GDM1 (cell line): ENCODE measurements around the gene TRPM3.

ENCODE experiments used
- DNase-seq: peaks from one replicate; lab custom pipeline; 2025; lab: John Stamatoyannopoulos, UW

The TRPM3 gene

GRCh38 chr9:70947086-70947485, 174.3 kb downstream of the TRPM3 start:
- DNase-seq = no peak

- DNase-seq = no peak
Observed at GRCh38 chr9:70945301-70945700, 176.1 kb downstream of the TRPM3 start.

- no peak for DNase-seq
Observed at GRCh38 chr9:70941191-70941590, 180.2 kb downstream of the TRPM3 start.

GRCh38 chr9:70940605-70941004, 180.8 kb downstream of the TRPM3 start:
- no peak for DNase-seq

GRCh38 chr9:70936536-70936935, 184.9 kb downstream of the TRPM3 start:
- DNase-seq = no peak

- no peak for DNase-seq
Observed at GRCh38 chr9:70935856-70936255, 185.6 kb downstream of the TRPM3 start.

GRCh38 chr9:70934642-70935041, 186.8 kb downstream of the TRPM3 start:
- no peak for DNase-seq

GRCh38 chr9:70933321-70933720, 188.1 kb downstream of the TRPM3 start:
- DNase-seq = no peak

GRCh38 chr9:70932097-70932496, 189.3 kb downstream of the TRPM3 start:
- no peak for DNase-seq

GRCh38 chr9:70927530-70927929, 193.9 kb downstream of the TRPM3 start:
- DNase-seq = no peak

GRCh38 chr9:70924895-70925547, 196.4 kb downstream of the TRPM3 start:
- DNase-seq = peak; percentile 11

- DNase-seq = no peak
Observed at GRCh38 chr9:70924380-70924779, 197.0 kb downstream of the TRPM3 start.

- no peak for DNase-seq
Observed at GRCh38 chr9:70923961-70924360, 197.5 kb downstream of the TRPM3 start.

- no peak for DNase-seq
Observed at GRCh38 chr9:70921136-70921535, 200.3 kb downstream of the TRPM3 start.

- no peak for DNase-seq
Observed at GRCh38 chr9:70917277-70917676, 204.1 kb downstream of the TRPM3 start.

GRCh38 chr9:70911791-70912190, 209.6 kb downstream of the TRPM3 start:
- no peak for DNase-seq

GRCh38 chr9:70910598-70910997, 210.8 kb downstream of the TRPM3 start:
- DNase-seq = no peak

GRCh38 chr9:70902692-70903131, 218.7 kb downstream of the TRPM3 start:
- DNase-seq = no peak

- no peak for DNase-seq
Observed at GRCh38 chr9:70902171-70902570, 219.2 kb downstream of the TRPM3 start.

- DNase-seq = no peak
Observed at GRCh38 chr9:70901746-70902145, 219.7 kb downstream of the TRPM3 start.

GRCh38 chr9:70901013-70901412, 220.4 kb downstream of the TRPM3 start:
- no peak for DNase-seq

- DNase-seq = no peak
Observed at GRCh38 chr9:70893580-70894122, 227.8 kb downstream of the TRPM3 start.

- DNase-seq = no peak
Observed at GRCh38 chr9:70888471-70888870, 232.9 kb downstream of the TRPM3 start.

GRCh38 chr9:70887826-70888225, 233.6 kb downstream of the TRPM3 start:
- no peak for DNase-seq
